HepG2 (cell line): Measurements from ENCODE around the gene ZSWIM5. TPM values are rescaled to one million over a fixed set of nuclear protein-coding genes. Genes with fewer than 3 reads are reported as not detected.

Experiments used
- FOXM1 ChIP-seq: sonication (generic); formaldehyde crosslinking; IDR thresholded peaks from 2 replicates; pipeline ENCODE4 v1.5.0; 2020; ENCODE audit warnings: missing genetic modification reagents
- FOXO1 ChIP-seq: sonication (generic); formaldehyde crosslinking; IDR thresholded peaks from 2 replicates; pipeline ENCODE4 v1.4.0; 2020; ENCODE audit warnings: missing genetic modification reagents
- HOXA5 ChIP-seq: sonication (generic); formaldehyde crosslinking; IDR thresholded peaks from 2 replicates; pipeline ENCODE4 v1.4.0; 2020; ENCODE audit warnings: missing genetic modification reagents
- NR2F6 ChIP-seq, 2 experiments: IDR thresholded peaks; 2 replicates each; pipeline ENCODE4 v1.6.1; 2016; ENCODE audit warnings: antibody characterized with exemption in 1 of 2, mild to moderate bottlenecking in 1 of 2
- RCOR2 ChIP-seq: IDR thresholded peaks from 2 replicates; pipeline ENCODE4 v1.6.1; 2016; ENCODE audit warnings: missing biosample characterization, missing genetic modification reagents
- SKI ChIP-seq: fragments of 450-650 bp; IDR thresholded peaks from one replicate; pipeline ENCODE4 v1.6.1; 2018; ENCODE audit warnings: mild to moderate bottlenecking; ENCODE audit not compliant: partially characterized antibody
- SOX6 ChIP-seq, 2 experiments: fragments of 450-650 bp in 1 of 2; sonication (generic) in 1 of 2; formaldehyde crosslinking in 1 of 2; IDR thresholded peaks; 2 replicates each; pipeline versions ENCODE4 v1.4.0 to v1.6.1; 2017 to 2020; ENCODE audit warnings: antibody characterized with exemption in 1 of 2, mild to moderate bottlenecking in 1 of 2, missing genetic modification reagents in 1 of 2
- YEATS4 ChIP-seq: sonication (generic); formaldehyde crosslinking; IDR thresholded peaks from 2 replicates; pipeline ENCODE4 v1.4.0; 2020; ENCODE audit warnings: missing genetic modification reagents, borderline replicate concordance
- ZMYM4 ChIP-seq: sonication (generic); formaldehyde crosslinking; IDR thresholded peaks from 2 replicates; pipeline ENCODE4 v1.8.1; 2023; ENCODE audit warnings: mild to moderate bottlenecking, missing genetic modification reagents
- ZNF747 ChIP-seq: sonication (generic); formaldehyde crosslinking; IDR thresholded peaks from 2 replicates; pipeline ENCODE4 v1.8.1; 2023; ENCODE audit warnings: missing genetic modification reagents, mild to moderate bottlenecking, borderline replicate concordance
- polyA plus RNA-seq, 8 experiments: library from polyadenylated mRNA; depleted of rRNA in 3 of 8; stranded (reverse) in 7 of 8; unstranded in 1 of 8; fragments of >200 nt; fragmentation: Illumina TruSeq in 4 of 8; extraction: Trizol in 4 of 8; gene quantifications; 2 replicates each; pipeline versions ENCODE4 v1.2.1 to v1.2.3, GENCODE V29; 2011 to 2016; ENCODE audit warnings: low read depth in 4 of 8, missing spikeins in 1 of 8, mixed read lengths in 1 of 8; ENCODE audit not compliant: insufficient read depth in 1 of 8
- total RNA-seq, 5 experiments: library from RNA; depleted of rRNA; stranded (reverse); fragments of >200 nt; fragmentation: Illumina TruSeq; extraction: Trizol; gene quantifications; 2 replicates each; pipeline ENCODE4 v1.2.3, GENCODE V29; 2016; ENCODE audit warnings: low read depth in 1 of 5
- TF ChIP-seq, protein P1 (sequence below): sonication (generic); formaldehyde crosslinking; IDR thresholded peaks from 2 replicates; pipeline ENCODE4 v1.4.0; 2020; ENCODE audit warnings: mild to moderate bottlenecking, missing genetic modification reagents, borderline replicate concordance
- TF ChIP-seq, protein P2 (sequence below): sonication (generic); formaldehyde crosslinking; IDR thresholded peaks from 2 replicates; pipeline ENCODE4 v1.5.0; 2020; ENCODE audit warnings: mild to moderate bottlenecking, missing genetic modification reagents, borderline replicate concordance
- TF ChIP-seq, protein P3 (sequence below): sonication (generic); formaldehyde crosslinking; IDR thresholded peaks from 2 replicates; pipeline ENCODE4 v1.4.0; 2020; ENCODE audit warnings: missing genetic modification reagents
- TF ChIP-seq, protein P4 (sequence below): sonication (generic); formaldehyde crosslinking; conservative IDR thresholded peaks from 2 replicates; pipeline ENCODE4 v1.8.0; 2022; ENCODE audit warnings: low read depth, missing genetic modification reagents
- TF ChIP-seq, protein P5 (sequence below): sonication (generic); formaldehyde crosslinking; IDR thresholded peaks from 2 replicates; pipeline ENCODE4 v1.4.0; 2020; ENCODE audit warnings: missing genetic modification reagents

Gene ZSWIM5
- total and polyA plus RNA-seq, 2 of the 13 experiments (the other 11 are each of a cell fraction or from before 2014, with no cell fraction given), result 11.0 to 20.6 TPM

DNA sequence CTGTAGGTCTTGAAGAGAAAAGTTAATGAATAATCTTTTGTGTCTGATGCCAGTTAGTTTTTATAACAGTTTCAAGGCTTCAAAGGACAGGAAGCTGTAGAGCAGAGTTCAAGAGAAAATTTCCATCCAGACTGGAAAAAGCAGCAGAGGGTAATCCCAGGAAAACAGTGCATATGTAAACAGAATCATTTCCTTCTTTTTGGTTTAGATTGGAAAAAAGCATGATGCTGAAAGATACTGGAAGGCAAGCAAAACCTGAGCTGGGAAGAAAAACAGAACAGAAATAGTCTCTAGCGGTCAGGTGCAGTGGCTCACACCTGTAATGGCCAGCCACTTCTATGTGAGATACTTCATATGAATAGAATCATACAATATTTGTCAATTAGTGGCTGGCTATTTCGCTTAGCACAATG, 71.9 kb downstream of the ZSWIM5 start (continued):
- TF ChIP-seq, protein P1, sequence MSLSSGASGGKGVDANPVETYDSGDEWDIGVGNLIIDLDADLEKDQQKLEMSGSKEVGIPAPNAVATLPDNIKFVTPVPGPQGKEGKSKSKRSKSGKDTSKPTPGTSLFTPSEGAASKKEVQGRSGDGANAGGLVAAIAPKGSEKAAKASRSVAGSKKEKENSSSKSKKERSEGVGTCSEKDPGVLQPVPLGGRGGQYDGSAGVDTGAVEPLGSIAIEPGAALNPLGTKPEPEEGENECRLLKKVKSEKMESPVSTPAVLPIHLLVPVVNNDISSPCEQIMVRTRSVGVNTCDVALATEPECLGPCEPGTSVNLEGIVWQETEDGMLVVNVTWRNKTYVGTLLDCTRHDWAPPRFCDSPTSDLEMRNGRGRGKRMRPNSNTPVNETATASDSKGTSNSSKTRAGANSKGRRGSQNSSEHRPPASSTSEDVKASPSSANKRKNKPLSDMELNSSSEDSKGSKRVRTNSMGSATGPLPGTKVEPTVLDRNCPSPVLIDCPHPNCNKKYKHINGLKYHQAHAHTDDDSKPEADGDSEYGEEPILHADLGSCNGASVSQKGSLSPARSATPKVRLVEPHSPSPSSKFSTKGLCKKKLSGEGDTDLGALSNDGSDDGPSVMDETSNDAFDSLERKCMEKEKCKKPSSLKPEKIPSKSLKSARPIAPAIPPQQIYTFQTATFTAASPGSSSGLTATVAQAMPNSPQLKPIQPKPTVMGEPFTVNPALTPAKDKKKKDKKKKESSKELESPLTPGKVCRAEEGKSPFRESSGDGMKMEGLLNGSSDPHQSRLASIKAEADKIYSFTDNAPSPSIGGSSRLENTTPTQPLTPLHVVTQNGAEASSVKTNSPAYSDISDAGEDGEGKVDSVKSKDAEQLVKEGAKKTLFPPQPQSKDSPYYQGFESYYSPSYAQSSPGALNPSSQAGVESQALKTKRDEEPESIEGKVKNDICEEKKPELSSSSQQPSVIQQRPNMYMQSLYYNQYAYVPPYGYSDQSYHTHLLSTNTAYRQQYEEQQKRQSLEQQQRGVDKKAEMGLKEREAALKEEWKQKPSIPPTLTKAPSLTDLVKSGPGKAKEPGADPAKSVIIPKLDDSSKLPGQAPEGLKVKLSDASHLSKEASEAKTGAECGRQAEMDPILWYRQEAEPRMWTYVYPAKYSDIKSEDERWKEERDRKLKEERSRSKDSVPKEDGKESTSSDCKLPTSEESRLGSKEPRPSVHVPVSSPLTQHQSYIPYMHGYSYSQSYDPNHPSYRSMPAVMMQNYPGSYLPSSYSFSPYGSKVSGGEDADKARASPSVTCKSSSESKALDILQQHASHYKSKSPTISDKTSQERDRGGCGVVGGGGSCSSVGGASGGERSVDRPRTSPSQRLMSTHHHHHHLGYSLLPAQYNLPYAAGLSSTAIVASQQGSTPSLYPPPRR (CRISPR knock-in tag), result peak; percentile 69; the same call in 1 of the 2 replicates
- TF ChIP-seq ZNF747 (CRISPR knock-in tag), result peak; percentile 38; the same call in 1 of the 2 replicates
- peak; percentile 98 for TF ChIP-seq RCOR2 (CRISPR knock-in tag)
- peak; percentile 93 for TF ChIP-seq FOXO1 (CRISPR knock-in tag)
- no peak for TF ChIP-seq FOXM1 (CRISPR knock-in tag)
- TF ChIP-seq, protein P2, sequence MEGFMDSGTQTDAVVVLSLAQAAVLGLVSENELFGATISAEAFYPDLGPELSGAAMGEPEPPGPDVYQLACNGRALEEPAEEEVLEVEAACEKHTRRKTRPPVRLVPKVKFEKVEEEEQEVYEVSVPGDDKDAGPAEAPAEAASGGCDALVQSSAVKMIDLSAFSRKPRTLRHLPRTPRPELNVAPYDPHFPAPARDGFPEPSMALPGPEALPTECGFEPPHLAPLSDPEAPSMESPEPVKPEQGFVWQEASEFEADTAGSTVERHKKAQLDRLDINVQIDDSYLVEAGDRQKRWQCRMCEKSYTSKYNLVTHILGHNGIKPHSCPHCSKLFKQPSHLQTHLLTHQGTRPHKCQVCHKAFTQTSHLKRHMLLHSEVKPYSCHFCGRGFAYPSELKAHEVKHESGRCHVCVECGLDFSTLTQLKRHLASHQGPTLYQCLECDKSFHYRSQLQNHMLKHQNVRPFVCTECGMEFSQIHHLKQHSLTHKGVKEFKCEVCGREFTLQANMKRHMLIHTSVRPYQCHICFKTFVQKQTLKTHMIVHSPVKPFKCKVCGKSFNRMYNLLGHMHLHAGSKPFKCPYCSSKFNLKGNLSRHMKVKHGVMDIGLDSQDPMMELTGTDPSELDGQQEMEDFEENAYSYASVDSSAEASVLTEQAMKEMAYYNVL (CRISPR knock-in tag), result peak; percentile 100
- TF ChIP-seq, protein P3, sequence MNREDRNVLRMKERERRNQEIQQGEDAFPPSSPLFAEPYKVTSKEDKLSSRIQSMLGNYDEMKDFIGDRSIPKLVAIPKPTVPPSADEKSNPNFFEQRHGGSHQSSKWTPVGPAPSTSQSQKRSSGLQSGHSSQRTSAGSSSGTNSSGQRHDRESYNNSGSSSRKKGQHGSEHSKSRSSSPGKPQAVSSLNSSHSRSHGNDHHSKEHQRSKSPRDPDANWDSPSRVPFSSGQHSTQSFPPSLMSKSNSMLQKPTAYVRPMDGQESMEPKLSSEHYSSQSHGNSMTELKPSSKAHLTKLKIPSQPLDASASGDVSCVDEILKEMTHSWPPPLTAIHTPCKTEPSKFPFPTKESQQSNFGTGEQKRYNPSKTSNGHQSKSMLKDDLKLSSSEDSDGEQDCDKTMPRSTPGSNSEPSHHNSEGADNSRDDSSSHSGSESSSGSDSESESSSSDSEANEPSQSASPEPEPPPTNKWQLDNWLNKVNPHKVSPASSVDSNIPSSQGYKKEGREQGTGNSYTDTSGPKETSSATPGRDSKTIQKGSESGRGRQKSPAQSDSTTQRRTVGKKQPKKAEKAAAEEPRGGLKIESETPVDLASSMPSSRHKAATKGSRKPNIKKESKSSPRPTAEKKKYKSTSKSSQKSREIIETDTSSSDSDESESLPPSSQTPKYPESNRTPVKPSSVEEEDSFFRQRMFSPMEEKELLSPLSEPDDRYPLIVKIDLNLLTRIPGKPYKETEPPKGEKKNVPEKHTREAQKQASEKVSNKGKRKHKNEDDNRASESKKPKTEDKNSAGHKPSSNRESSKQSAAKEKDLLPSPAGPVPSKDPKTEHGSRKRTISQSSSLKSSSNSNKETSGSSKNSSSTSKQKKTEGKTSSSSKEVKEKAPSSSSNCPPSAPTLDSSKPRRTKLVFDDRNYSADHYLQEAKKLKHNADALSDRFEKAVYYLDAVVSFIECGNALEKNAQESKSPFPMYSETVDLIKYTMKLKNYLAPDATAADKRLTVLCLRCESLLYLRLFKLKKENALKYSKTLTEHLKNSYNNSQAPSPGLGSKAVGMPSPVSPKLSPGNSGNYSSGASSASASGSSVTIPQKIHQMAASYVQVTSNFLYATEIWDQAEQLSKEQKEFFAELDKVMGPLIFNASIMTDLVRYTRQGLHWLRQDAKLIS, result no peak
- TF ChIP-seq SOX6 (IDR thresholded peaks at IDR 0.05), result no peak
- peak; percentile 91 for TF ChIP-seq SOX6 (CRISPR knock-in tag; IDR thresholded peaks at IDR 0.05)
- TF ChIP-seq ZMYM4, result peak; percentile 76
- TF ChIP-seq, protein P4, sequence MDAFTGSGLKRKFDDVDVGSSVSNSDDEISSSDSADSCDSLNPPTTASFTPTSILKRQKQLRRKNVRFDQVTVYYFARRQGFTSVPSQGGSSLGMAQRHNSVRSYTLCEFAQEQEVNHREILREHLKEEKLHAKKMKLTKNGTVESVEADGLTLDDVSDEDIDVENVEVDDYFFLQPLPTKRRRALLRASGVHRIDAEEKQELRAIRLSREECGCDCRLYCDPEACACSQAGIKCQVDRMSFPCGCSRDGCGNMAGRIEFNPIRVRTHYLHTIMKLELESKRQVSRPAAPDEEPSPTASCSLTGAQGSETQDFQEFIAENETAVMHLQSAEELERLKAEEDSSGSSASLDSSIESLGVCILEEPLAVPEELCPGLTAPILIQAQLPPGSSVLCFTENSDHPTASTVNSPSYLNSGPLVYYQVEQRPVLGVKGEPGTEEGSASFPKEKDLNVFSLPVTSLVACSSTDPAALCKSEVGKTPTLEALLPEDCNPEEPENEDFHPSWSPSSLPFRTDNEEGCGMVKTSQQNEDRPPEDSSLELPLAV, result no peak
- peak; percentile 26; the same call in 1 of the 2 replicates for TF ChIP-seq HOXA5 (CRISPR knock-in tag)
- TF ChIP-seq, protein P5, sequence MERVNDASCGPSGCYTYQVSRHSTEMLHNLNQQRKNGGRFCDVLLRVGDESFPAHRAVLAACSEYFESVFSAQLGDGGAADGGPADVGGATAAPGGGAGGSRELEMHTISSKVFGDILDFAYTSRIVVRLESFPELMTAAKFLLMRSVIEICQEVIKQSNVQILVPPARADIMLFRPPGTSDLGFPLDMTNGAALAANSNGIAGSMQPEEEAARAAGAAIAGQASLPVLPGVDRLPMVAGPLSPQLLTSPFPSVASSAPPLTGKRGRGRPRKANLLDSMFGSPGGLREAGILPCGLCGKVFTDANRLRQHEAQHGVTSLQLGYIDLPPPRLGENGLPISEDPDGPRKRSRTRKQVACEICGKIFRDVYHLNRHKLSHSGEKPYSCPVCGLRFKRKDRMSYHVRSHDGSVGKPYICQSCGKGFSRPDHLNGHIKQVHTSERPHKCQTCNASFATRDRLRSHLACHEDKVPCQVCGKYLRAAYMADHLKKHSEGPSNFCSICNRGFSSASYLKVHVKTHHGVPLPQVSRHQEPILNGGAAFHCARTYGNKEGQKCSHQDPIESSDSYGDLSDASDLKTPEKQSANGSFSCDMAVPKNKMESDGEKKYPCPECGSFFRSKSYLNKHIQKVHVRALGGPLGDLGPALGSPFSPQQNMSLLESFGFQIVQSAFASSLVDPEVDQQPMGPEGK, result no peak
- peak; percentile 77 for TF ChIP-seq NR2F6 (IDR thresholded peaks at IDR 0.05)
- peak; percentile 80 for TF ChIP-seq NR2F6 (CRISPR knock-in tag; IDR thresholded peaks at IDR 0.05)
- peak; percentile 72 for TF ChIP-seq SKI
- TF ChIP-seq YEATS4 (CRISPR knock-in tag), result peak; percentile 31; the same call in 1 of the 2 replicates
